Stimulated activated CD8-positive, alpha-beta memory T cell treated with anti-CD3 and anti-CD28 coated beads, Interleukin-15, amount 100 ng/mL, for 4 hours (primary cell): ENCODE results near the gene VWF.

ENCODE experiments used
- DNase-seq, 2 donors: peaks; one replicate each; pipeline ENCODE4 v3.0.0-alpha.2; 2020; ENCODE audit warnings: low read depth in 2 of 2

The VWF gene

GRCh38 chr12:5984873-5985272 lies 139.6 kb downstream of the VWF start:
- DNase-seq = no peak

GRCh38 chr12:5982106-5982505 lies 142.4 kb downstream of the VWF start:
- DNase-seq = no peak

- no peak for DNase-seq
Observed at GRCh38 chr12:5977556-5977955, 146.9 kb downstream of the VWF start.

GRCh38 chr12:5976711-5977110 lies 147.8 kb downstream of the VWF start:
- DNase-seq = no peak

- DNase-seq = no peak
Observed at GRCh38 chr12:5976196-5976595, 148.3 kb downstream of the VWF start.

- DNase-seq = no peak
Observed at GRCh38 chr12:5973461-5974115, 150.9 kb downstream of the VWF start.

GRCh38 chr12:5972387-5972786 lies 152.1 kb downstream of the VWF start:
- DNase-seq = no peak

- no peak for DNase-seq
Observed at GRCh38 chr12:5971194-5971850, 153.1 kb downstream of the VWF start.

GRCh38 chr12:5969974-5970690 lies 154.3 kb downstream of the VWF start:
- no peak for DNase-seq

- no peak for DNase-seq
Observed at GRCh38 chr12:5969156-5969973, 155.1 kb downstream of the VWF start.

- DNase-seq = no peak
Observed at GRCh38 chr12:5967645-5968415, 156.6 kb downstream of the VWF start.

- DNase-seq = no peak
Observed at GRCh38 chr12:5966486-5967095, 157.9 kb downstream of the VWF start.

- no peak for DNase-seq
Observed at GRCh38 chr12:5965950-5966383, 158.5 kb downstream of the VWF start.

GRCh38 chr12:5964913-5965900 lies 159.3 kb downstream of the VWF start:
- no peak for DNase-seq

- no peak for DNase-seq
Observed at GRCh38 chr12:5963515-5963914, 161.0 kb downstream of the VWF start.

GRCh38 chr12:5960783-5961182 lies 163.7 kb downstream of the VWF start:
- DNase-seq = no peak

GRCh38 chr12:5956987-5957386 lies 167.5 kb downstream of the VWF start:
- DNase-seq = no peak

- DNase-seq = no peak
Observed at GRCh38 chr12:5954661-5955060, 169.8 kb downstream of the VWF start.

GRCh38 chr12:5953835-5954586 lies 170.5 kb downstream of the VWF start:
- DNase-seq = no peak
